GM12874 (cell line): ENCODE measurements around the gene RAP1A.

Source experiments
- TF ChIP-seq, protein P1 (sequence below): IDR thresholded peaks from 2 replicates; pipeline ENCODE4 v1.5.1; 2011; ENCODE audit warnings: low read depth, mild to moderate bottlenecking, control low read depth, low read length, moderate library complexity; ENCODE audit not compliant: insufficient read depth

The RAP1A gene

DNA sequence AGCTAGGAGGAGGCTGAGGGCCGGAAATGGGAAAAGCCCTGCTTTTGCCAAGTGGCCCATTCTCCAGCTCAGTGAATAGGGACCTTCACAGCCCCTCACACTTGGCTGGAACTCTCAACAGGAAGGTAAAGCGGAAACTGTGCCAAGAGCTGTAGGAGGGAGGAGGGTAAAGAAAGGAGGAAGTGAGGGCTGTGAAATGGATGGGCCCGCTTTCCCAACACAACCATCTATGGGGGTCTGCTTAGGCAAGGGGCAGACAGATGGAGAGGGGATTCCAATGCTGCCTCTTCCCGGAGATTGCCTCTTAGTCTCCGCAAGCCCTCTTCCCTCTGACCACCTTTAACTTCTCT lies 114.4 kb downstream of the RAP1A start:
- TF ChIP-seq, protein P1, sequence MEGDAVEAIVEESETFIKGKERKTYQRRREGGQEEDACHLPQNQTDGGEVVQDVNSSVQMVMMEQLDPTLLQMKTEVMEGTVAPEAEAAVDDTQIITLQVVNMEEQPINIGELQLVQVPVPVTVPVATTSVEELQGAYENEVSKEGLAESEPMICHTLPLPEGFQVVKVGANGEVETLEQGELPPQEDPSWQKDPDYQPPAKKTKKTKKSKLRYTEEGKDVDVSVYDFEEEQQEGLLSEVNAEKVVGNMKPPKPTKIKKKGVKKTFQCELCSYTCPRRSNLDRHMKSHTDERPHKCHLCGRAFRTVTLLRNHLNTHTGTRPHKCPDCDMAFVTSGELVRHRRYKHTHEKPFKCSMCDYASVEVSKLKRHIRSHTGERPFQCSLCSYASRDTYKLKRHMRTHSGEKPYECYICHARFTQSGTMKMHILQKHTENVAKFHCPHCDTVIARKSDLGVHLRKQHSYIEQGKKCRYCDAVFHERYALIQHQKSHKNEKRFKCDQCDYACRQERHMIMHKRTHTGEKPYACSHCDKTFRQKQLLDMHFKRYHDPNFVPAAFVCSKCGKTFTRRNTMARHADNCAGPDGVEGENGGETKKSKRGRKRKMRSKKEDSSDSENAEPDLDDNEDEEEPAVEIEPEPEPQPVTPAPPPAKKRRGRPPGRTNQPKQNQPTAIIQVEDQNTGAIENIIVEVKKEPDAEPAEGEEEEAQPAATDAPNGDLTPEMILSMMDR = no peak

DNA sequence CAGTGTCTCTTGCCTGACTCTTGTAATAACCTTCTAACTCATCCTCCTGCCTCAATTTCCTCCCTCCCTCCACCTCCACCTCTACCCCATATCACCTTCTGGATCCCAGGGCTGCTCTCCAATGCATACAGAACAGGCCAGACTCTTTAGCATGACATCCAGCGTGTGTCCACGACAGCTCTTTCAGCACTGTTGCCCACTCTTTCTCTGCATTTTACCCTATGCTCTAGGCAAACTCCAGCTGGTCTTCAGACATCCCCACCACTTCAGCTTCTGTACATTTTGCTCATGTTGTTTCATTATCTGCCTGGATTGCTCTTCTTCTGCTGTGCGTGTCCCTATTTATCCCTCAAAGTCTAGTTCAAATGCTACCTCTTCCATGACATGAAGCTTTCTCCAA lies 114.8 kb downstream of the RAP1A start:
- TF ChIP-seq, protein P1 = no peak

DNA sequence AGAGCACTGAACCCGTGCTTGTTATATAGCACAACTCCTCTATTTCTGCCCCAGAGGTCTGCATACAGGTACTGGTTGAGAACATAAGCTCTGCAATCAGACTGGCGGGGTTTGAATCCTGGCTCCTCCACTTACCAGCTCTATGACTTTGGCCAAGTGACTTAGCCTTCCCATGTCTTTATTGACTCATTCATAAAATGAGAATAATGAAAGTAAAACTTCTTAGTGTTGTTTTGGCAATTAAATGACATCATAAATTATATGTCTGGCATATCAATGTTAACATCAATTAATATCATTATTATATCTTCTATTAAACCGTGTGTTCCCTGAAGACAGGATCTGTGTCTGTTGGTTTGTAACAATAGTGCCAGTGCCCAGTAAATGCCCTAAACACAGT lies 115.3 kb downstream of the RAP1A start:
- TF ChIP-seq, protein P1 = no peak

DNA sequence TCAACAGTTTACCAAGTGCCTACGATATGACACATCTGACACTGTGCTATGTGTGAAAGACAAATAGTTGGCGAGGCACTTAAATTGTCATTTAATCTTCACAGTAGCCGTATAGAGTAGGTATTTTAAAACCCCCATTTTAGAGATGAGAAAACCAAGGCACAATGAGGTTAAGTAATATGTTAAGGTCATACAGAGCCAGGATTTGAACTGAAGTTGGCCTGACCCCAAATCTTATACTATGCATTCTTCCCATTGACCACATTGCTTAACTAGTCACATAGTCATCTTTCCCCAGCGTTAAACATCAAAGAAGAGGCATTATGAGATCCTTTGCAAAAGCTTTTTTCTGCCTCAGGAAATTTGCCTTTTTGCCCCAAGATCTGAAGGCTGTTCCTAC lies 115.7 kb downstream of the RAP1A start:
- TF ChIP-seq, protein P1 = no peak

DNA sequence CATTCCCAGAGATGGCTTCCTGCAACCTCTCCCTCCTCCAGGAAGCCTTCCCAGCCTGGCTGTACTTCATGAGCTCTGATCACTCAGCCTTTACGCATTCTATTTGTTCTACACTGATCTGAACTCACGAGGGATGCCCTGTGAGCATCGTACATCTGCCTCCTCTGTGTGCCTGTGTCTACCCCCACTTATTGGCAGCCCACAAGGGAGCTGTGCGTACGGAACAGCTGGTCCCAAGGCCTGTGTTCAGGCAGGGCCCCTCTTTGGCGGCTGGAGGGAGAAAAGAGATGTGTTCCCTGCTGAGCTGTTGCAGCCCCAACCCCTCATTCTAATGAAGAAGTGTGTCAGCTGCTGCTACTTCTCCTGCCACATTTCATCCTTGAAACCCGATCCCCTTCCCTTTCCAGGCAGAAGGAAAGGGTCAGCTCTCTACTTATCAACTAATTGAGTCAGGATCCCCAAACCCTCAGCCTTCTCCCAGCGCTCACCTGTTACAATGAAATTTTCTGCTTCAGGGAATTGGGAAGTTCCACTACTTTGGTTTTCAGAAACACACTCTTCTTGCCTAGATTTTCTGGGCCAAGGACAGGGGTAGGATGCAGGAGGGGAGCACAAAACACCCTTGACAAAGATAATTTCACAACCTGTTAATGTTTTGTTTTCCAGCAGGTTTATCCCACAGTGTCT lies 116.4 kb downstream of the RAP1A start:
- TF ChIP-seq, protein P1 = no peak

DNA sequence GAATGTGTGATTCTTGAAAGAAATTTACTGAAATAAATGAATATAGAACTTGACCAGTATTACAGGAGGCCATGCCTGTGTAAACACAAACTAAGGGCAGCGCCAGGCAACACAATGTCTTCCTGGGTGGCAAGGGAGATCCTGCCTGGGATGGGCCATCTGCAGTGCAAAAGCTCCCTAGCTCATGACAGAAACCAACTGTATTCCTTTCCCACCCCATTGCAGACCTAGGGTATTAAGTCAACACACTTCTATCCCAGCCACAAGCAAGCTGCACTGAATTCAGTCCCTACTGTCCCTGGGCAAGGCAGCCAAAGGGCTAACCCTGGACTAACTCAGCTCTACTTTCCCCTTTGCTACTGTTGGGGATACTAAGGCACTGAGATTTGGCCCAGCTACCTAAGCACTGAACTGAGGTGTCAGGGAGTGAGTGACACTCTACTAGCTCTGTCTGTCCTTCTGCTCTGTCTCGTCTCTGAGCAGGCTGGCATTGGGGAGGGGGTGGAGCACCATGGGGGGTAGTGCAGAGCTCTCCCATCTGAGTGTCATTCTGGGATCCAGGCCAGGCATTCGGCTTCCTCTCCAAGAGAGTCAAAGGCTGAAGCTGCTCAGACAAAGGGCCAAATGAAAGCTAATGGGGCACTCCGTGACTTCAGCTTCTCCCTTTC lies 117.1 kb downstream of the RAP1A start:
- TF ChIP-seq, protein P1 = no peak

DNA sequence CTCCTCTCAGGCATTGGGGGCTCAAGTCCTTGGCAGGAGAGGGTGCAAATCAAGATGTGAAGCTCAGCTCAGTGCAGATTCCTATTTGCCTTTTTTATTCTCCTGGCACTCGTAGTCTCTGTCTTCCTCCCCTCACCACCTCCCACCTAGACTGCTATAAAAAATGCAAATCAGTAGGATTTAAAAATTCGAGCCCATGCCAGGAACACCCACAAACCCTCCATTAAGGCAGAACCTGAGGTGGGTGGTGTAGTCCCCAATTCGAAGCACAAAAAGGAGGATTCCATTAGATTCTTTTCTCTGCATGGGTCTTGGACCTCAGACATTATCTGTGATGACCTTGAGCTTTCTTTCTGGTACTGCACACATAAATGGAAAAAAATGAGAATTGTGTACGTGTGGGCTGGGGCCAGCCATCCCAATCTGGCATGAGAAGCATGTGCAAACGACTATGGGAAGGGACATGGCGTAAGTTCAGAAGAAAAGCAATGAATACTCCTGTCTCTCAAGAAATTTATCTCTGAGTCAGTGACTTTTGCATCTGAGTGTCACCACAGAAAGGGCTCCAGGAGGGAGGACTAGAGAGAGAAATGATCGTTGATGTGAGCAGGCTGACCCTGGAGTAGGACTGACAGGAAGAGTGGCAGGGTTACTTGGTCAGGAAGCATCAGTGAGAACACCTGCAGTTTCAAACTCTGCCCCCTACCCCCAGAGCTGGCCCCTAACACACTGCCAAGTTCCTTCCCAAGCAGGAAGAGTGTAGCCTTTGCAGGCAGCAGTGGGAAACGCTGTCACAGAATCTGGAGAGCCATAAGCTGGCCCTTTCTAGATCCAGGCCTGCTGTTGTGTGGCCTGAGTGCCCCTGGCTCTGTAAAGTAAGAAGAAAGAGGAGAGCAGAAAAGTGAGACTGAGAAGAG lies 117.9 kb downstream of the RAP1A start:
- TF ChIP-seq, protein P1 = no peak
